NCI-H82 treated with DMSO at 0.1 percent for 48 hours (cell line): ENCODE measurements around the gene FAR1.
"Not testable (repeated sequence)": the region's sequence is repeated elsewhere in the genome, so short reads cannot be mapped to it uniquely, and the experiment has no call there.

Experiments
- DNase-seq: peaks from one replicate; lab custom pipeline; 2025; ENCODE audit not compliant: unreplicated experiment; lab: John Stamatoyannopoulos, UW

FAR1 gene

GRCh38 chr11:13702071-13702470, 33.6 kb downstream of the FAR1 start:
- DNase-seq = no peak

GRCh38 chr11:13705710-13706109, 37.2 kb downstream of the FAR1 start:
- DNase-seq = no peak

GRCh38 chr11:13713982-13714381, 45.5 kb downstream of the FAR1 start:
- DNase-seq = no peak

GRCh38 chr11:13717331-13717730, 48.9 kb downstream of the FAR1 start:
- no peak for DNase-seq

- DNase-seq = no peak
These were observed 49.9 kb downstream of the FAR1 start for GRCh38 chr11:13718394-13718793.

GRCh38 chr11:13720940-13721339, 52.5 kb downstream of the FAR1 start:
- DNase-seq = no peak

GRCh38 chr11:13721760-13722159, 53.3 kb downstream of the FAR1 start:
- DNase-seq = no peak

GRCh38 chr11:13726456-13726855, 58.0 kb downstream of the FAR1 start:
- DNase-seq = no peak

- no peak for DNase-seq
These were observed 59.6 kb downstream of the FAR1 start for GRCh38 chr11:13728076-13728475.

GRCh38 chr11:13734530-13734929, 66.1 kb downstream of the FAR1 start:
- no peak for DNase-seq

GRCh38 chr11:13745165-13745564, 76.7 kb downstream of the FAR1 start:
- no peak for DNase-seq

- not testable (repeated sequence) for DNase-seq
These were observed 84.8 kb downstream of the FAR1 start for GRCh38 chr11:13753316-13753715.

- DNase-seq = no peak
These were observed 90.6 kb downstream of the FAR1 start for GRCh38 chr11:13759050-13759449.

- no peak for DNase-seq
These were observed 91.6 kb downstream of the FAR1 start for GRCh38 chr11:13760115-13760514.

- no peak for DNase-seq
These were observed 92.8 kb downstream of the FAR1 start for GRCh38 chr11:13761250-13761649.

GRCh38 chr11:13761716-13762115, 93.2 kb downstream of the FAR1 start:
- no peak for DNase-seq

- no peak for DNase-seq
These were observed 94.2 kb downstream of the FAR1 start for GRCh38 chr11:13762718-13763117.

- no peak for DNase-seq
These were observed 94.9 kb downstream of the FAR1 start for GRCh38 chr11:13763341-13763740.

GRCh38 chr11:13765886-13766285, 97.4 kb downstream of the FAR1 start:
- no peak for DNase-seq

GRCh38 chr11:13767471-13767870, 99.0 kb downstream of the FAR1 start:
- no peak for DNase-seq

- no peak for DNase-seq
These were observed 100.7 kb downstream of the FAR1 start for GRCh38 chr11:13769188-13769587.

- DNase-seq = no peak
These were observed 102.7 kb downstream of the FAR1 start for GRCh38 chr11:13771151-13771550.

GRCh38 chr11:13772223-13773046, 104.0 kb downstream of the FAR1 start:
- DNase-seq = peak; percentile 26
